ENCODE measurements around the gene FAM171A2.
"Not testable (repeated sequence)": the region's sequence is repeated elsewhere in the genome, so short reads cannot be mapped to it uniquely, and the experiment has no call there.

The FAM171A2 gene

DNA sequence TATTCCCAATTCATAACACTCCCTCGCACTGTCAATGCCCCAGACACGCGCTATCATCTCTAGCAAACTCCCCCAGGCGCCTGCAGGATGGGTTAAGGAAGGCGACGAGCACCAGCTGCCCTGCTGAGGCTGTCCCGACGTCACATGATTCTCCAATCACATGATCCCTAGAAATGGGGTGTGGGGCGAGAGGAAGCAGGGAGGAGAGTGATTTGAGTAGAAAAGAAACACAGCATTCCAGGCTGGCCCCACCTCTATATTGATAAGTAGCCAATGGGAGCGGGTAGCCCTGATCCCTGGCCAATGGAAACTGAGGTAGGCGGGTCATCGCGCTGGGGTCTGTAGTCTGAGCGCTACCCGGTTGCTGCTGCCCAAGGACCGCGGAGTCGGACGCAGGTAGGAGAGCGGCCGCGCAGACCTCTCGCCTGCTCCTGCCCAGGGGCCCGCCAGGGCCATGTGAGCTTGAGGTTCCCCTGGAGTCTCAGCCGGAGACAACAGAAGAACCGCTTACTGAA lies 18.7 kb downstream of the FAM171A2 start, which contains the start of gene GRN:
TSS of gene GRN (plus strand) at position 364 of the 515 bp plus-strand sequence. CDS start 3,863 bp downstream, outside the sequence.
- peak; percentile 74 for DNase-seq

DNA sequence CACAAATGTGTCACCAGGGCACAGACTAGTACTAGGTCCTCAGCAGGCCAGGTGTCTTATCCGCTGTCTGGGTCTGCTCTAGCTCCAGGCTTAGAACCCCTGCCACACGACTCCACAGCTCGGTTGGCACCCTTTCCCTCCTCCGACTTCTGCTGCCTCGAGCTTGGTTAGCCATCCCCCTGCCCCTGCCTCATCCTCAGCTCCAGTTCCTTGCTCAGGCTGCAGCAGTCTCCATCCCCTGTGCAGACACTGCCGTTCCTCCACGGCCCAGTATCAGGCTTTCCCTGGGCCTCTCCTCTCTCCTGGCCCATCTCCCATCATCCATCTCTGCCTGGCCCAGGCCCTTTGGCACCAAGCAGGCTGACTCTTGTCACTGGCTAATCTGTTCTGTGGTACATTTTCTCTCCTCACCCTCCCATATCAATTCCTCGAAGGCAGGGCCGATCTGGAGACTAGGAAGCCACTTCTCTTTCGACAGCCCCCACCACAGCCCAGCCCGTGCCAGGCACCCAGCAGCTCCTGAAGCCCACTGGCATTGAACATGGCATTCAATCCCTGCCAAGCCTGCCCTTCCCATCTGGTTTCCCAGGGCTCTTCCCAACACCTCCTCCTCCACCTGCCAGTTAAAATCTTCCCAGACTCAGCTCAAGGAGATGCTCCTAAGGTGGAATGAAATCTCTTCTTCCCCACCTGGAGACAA lies 20.0 kb downstream of the FAM171A2 start:
- no peak for DNase-seq

DNA sequence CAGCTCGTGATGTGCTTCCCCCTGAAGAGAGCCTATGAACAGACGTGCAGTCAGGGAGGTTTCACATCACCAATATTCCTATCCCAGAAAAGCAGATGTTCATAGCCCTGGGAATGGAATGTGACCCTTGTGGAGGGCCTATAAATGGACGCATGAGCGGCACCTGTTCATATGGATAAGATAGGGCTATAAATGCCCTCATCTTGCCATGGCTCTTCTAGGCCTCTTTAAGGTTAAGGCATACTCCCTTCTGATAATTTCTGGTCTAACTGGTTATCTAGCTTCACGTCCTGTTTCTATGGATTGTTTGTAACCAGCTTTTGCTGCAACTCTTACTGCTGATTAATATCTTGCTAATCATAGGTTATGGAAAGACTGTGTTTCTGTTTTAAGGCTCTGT lies 23.1 kb downstream of the FAM171A2 start:
- not testable (repeated sequence) for DNase-seq

DNA sequence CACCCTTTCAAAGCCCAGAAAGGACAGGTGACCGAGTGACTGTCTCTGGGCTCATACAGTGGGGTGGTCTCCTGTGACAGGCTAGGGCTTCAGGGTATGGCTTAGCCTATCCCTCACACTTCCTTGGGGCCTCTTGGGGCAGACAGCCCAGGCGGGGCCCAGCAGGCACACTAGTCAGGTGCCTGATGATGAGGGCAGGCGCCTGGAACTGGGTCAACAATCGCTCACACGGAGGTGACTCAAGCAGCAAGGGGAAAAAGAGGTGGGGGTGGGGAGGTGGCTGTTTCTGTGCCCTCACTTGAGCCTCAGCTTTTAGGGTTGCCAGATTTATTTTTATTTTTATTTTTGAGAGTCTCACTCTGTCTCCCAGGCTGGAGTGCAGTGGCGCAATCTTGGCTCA lies 25.0 kb downstream of the FAM171A2 start:
- no peak for DNase-seq

DNA sequence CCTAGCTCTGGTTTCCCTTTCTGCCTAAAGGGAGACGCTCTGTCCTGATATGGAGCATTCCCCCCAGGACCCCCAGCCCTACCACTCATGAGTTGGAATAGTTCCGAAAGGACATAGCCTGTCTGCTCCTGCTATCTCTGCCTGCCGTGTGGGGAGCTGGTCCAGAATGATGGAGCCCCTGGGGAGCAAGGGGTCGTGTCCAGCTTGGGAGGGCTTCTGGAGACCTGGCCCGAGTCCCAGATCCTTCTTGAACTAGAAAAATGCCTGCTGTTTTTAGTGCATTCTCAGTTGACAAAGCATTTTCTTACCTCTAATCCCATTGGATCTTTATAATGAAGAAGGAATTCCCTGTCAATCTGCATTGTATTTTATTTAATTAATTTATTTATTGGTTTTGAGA lies 27.7 kb downstream of the FAM171A2 start:
- DNase-seq: no peak

DNA sequence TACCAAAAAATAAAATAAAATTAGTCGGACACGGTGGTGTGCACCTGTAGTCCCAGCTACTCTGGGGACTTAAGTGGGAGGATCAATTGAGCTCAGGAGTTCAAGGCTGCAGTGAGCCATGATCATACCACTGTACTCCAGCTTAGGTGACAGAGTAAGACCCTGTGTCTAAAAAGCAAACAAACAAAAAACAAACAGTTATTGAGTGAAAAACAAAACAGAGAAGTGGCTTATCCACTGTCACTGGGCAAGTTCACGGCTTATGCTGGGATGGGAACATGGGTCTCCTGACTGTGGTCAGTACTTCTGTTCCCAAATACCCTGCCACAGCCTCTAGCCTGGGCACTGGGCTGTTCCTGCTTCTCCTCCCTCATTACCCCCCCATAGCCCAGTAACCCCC lies 28.1 kb downstream of the FAM171A2 start:
- DNase-seq: no peak

DNA sequence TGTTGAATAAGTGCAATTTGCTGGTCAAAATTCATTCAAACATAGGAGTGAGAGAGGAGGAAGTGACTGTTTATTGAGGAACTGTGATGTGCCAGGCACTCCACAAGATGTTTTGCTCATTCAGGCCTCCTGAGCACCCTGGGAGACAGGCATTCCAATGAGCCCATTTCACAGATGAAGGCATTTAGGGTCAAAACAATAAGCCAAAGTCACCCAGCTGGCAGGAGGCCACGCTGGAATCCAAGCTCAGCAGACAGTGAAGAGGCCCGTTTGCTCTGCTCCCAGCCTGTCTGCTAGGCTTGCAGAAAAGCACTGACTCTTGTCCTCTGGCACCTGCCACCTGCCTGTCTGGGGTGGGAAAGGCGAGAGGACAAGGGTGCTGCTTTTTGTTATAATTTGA lies 28.9 kb downstream of the FAM171A2 start:
- DNase-seq: no peak

DNA sequence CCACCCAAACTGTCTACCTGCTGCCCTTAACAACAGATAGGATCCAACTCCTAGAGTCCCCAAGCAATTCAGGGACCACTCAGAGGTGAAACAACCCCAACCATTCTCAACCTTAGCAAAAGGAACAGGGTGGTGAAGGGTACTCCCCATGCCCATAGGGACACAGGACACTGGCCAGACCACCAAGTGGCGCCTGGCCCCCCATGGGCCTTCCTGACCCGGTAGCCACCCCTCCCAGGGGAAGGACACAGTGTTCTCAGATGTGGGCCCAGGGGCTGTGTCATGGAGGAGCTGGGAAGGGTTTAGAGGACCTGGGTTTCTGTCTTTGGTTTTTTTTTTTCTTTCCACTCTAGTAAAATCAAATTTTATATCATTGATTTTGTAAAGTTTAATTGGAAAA lies 29.3 kb downstream of the FAM171A2 start:
- DNase-seq: no peak

DNA sequence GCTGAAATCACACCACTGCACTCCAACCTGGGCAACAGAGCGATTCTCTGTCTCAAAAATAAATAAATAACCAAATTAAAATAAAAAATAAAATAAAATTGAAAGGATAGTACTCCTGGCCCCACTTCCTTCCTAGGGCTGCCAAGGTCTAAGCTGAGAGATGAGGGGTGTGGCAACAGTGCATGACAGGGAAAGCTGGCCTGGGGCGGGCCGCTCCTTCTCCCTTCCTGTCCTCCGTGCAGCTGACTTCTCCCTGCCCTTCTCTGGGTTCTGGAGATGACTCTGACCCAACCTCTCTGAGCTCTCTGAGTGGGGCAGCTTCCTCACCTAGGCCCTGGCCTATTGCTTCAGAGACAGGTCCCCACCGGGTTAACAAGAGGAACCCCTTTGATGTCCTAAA lies 30.3 kb downstream of the FAM171A2 start:
- no peak for DNase-seq

DNA sequence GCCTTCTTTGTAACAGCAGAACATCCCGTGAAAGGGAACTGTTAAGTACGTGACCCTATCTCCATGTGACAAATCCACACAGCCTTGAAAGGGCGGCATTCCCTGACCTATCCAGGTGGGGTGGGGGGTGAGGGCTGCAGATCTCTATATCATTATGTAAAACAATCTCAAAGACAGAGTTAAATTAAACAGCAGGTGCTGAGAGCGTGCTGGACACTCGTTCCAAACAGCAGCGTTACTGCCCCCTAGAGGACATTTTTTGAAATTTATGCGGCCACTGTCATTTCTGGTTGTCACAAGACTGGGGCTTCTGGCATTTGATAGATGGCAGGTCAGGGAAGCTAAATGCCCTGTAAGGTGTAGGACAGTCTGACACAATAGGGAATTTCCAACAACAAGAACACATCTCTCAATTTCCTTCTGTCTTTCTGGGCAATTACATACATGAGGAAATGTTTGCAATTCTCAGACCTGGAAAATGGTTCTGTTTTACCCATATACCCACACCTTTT lies 32.3 kb downstream of the FAM171A2 start:
- peak; percentile 46 for DNase-seq

DNA sequence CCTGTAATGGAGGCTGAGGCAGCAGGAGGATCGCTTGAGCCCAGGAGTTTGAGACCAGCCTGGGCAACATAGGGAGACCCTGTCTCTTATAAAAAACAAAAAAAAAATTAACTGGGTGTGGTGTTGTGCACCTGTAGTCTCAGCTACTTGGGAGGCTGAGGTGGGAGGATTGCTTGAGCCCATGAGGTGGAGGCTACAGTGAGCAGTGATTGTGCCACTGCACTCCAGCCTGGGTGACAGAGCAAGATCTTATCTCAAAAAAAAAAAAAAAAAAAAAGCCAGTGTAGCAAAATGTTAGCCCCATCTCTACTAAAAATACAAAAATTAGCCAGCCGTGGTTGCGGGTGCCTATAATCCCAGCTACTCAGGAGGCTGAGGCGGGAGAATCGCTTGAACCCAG lies 33.4 kb downstream of the FAM171A2 start:
- DNase-seq: not testable (repeated sequence)

DNA sequence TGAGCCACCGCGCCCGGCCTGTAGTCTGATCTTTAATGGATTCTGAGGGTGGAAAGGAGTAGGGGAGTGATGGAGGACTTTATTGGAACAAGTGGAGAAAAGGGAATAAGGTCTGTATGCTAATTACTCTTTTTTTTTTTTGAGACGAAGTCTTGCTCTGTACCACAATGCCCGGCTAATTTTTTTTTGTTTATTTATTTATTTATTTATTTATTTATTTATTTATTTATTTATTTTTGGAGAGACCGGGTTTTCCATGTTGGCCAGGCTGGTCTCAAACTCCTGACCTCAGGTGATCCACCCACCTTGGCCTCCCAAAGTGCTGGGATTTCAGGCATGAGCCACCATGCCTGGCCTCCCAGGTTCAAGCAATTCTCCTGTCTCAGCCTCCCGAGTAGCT lies 34.1 kb downstream of the FAM171A2 start:
- not testable (repeated sequence) for DNase-seq

DNA sequence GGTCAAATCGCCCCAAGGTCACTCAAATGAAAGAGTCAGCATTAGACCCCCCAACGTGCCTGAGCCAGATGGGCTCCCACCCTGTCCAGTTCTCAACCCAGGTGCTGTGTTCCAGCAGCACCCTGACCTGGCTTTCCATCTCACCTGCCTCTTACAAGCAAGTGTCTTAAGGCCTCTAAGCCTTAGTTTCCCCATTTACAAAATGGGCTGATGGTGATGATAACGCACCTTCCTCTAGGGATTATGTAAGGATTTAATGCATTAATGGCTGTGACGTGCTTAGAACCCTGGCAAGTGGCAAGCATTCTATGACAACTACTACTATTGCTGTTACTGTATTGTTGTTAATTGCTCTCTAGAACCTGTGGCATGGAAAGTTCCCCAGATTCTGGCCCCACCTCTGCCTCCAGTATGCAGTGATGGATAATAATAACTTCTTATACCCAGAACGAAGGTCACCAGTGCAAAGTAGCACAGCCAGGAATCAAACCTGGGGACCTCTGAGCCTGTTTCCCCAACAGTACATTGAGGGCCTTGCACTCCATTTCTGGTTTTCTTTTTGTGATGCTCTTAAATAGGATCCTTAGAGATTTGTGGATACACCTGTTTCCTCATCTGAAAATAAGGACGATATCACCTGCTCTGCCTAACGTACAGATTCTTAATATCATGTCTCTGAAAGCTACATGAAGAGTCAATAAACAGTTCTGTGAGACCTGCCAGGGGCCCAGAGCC lies 35.8 kb downstream of the FAM171A2 start:
- DNase-seq: no peak

DNA sequence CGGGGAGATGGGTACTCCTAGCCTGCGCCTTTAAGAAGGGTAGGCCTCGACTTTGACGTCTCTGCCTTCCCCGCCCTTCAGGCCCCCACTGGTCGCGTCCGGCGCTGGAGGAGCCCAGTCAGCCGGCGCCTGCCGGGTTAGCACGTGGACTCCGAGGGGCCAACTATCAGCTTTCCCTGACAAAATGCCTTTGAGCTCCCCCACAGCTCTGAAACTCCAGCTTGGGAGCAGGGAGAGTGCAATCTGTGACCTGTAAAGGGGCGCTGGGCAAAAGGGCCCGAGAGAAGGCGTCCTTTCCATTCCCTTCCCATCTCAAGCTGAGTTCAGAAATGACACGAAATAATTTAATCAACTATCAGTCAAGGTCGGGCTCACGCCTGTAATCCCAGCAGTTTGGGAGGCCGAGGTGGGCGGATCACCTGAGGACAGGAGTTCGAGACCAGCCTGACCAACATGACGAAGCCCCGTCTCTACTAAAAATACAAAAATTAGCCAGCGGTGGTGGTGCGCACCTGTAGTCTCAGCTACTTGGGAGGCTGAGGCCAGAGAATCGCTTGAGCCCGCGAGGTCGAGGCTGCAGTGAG lies 36.7 kb downstream of the FAM171A2 start:
- DNase-seq: peak; percentile 93

DNA sequence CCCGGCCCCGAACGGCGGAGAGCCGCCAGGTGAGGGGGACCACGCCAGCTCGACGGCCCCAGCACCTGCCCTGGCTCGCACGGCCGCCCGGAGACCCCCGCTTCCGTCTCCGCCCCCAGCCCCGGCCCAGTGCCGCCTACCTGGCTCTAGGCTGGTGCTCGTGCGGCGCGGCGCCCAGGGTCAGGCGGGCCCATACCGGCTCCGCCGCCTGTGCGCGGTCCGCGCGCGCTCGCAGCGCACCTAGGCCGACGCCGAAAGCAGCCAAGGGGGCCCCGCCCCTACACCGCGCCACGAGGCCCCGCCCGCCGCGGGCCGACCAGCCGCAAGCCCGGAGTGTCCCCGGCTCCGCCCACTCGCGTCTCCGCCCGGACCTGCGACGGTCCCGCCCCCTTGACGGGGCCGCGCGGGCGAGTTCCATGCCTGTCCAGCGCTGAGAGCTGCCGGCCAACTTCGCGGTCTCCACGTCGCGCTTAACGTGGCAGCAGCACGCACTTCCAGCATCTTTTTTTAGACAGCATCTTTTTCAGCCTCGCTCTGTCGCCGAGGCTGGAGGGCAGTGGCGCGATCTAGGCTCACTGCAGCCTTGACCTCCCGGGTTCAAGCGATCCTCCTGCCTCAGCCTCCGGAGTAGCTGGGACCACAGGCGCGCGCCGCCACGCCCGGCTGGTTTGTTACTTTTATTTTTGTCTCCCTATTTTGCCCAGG lies 38.9 kb downstream of the FAM171A2 start, which contains the start of gene SLC25A39:
TSS of gene SLC25A39 (minus strand) at position 253 of the 705 bp plus-strand sequence. CDS start 1,261 bp downstream, outside the sequence.
- peak; percentile 92 for DNase-seq

DNA sequence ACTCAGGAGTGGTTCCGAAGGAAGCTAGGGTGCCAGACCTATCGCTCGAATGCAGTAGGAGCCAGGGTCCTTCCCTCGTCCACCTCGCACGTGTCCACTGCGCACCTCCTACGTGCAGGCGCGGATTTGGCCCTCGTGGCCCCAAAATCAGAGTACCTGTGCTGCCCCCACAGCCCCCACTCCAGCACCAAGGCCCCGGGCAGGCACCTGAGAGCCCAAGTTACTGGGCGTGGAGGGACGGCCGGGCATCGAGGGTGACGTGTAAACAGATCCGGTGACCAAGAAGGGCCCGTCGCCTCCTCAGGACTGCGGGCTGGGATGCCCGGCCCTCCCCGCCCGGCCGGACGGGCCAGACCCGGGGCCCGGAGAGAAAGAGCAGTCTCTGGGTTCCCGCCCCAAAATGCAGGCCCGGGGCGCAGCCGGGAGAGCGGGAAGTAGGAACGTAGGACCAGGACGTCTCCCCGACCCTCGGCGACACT lies 39.5 kb downstream of the FAM171A2 start:
- no peak for DNase-seq

DNA sequence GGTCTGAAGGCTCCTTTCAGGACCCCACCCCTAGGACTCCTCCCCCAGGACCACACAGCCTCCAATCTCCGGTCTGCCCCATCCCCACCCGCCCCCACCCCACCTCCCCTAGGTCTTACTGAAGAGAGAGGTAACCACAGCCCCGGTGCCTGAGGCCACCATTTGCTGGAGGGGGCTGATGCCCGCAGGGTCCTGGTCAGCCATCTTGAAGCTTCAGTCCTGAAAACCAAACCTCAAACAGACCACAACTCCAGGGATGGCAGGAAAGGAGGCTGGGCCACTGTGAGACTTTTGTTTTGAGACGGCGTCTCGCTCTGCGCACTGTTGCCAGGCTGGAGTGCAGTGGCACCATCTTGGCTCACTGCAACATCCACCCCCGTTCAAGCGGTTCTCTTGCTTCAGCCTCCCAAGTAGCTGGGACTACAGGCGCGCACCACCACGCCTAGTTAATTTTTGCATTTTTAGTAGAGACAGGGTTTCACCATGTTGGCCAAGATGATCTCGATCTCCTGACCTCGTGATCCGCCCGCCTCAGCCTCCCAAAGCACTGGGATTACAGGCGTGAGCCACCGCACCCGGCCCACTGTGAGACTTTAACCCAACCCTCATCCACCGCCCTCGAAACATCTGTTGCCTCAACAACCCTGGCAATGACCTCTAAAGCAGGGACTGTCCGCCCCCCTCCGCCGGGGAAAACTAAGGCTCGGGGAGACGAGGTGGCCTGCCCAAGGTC lies 40.1 kb downstream of the FAM171A2 start:
- DNase-seq: no peak

DNA sequence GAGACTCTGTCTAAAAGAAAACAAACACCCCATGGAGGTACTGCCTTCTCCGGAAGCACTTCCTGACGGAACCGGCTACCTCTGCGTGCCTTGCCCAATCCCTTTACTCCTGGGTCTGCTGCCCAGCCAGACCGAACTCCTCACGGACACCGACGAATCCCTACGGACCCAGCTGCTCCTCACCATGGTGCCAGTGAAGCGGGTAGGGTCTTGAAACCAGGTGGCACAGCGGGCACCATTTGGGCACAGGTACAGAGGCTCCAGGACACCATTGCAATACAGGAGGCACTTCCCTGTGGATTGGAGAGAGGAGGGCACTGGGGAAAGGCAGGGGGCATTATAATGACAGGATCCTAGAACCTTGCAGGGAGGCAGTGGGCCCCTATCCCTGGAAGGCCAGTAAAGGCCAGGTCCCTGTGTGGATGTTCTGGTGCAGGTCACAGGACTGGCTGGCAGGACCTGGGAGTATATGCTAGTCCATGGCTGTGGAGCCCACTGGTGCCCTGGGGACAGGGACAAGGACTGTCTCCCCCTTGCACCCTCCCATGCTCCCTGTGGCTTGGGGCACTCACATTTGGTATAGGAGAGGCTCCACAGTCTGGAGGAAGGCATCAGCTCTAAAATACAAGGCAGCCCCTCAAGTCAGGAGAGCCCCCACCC lies 41.3 kb downstream of the FAM171A2 start:
- no peak for DNase-seq

DNA sequence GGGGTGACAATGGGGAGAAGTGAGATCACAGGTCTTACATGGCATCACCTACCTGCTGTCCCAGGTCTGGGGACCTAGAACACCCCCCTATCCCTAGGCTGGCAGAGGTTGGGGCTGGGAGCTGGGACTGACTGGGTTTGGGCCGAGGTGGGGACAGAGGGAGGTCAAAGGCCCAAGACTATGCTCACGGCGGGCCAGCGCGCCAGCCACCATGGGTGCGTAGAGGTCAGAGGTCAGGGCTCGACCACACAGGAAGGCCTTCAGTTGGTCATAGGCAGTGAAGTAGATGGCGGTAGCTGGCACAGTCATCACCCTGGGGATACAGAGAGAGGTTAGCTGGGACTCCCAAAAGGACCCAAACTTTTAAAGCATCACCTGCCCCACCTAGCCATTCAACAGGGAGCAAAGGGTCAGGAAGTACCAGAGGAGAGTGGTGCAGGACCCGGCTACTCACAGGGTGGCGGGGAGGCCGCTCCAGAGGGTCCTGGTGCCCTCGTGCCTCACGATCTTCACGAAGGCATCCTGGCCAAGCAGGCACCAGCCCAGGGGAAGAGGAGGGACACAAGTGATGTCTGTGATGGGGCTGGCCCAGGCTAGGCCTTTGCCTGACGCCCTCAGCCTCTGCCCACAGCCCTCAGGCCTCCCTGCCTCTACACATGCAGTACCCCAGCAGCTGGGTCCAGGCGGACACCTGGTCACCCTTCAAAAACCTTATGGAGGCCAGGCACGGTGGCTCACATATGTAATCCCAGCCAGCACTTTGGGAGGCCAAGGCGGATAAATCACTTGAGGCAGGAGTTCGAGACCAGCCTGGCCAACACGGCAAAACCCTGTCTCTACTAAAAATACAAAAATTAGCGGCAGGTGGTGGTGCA lies 42.2 kb downstream of the FAM171A2 start:
- no peak for DNase-seq

DNA sequence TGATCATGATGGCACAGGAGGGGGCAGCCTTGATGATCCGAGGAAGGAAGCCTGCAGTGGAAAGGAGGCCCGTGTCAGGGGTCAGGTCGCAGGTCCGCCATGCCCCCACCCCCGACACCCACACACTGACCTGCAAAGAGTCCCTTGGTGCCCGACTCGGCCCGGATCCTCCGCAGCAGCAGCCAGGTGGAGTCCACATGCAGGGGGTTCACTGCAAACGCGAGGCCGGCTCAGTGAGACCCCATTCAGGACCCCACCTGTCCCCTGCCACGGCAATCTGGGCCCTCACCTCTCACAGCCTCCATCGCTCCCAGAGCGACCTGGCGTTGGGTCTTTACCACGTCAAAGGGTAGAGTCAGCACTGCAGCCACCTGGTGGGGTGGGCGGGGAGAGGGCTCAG lies 43.6 kb downstream of the FAM171A2 start:
- DNase-seq: no peak

All from activated CD4-positive, alpha-beta T cell treated with anti-CD3 and anti-CD28 coated beads for 1 hour (primary cell).